ENCODE measurements around the gene COLGALT1. TPM values are rescaled to one million over a fixed set of nuclear protein-coding genes. Genes with fewer than 3 reads are reported as not detected.
"Not testable (repeated sequence)": the region's sequence is repeated elsewhere in the genome, so short reads cannot be mapped to it uniquely, and the experiment has no call there.

The COLGALT1 gene
- polyA plus RNA-seq, 1 donor from 2014 or later = 11.5 TPM

DNA sequence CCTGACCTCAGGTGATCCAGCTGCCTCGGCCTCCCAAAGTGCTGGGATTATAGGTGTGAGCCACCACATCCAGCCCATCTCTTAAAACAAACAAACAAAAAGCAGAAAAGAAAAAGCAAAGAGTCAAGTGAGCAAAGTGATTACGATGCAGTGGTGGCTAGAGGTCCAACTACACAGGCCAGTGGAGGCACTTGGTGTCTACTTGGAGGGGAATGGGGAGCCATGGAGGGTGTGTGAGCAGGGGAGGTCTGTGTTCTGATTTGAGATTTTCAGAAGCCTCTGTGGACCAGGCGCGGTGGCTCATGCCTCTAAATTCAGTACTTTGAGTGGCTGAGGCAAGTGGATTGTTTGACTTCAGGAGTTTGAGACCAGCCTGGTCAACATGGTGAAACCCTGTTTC is 6.6 kb downstream of the COLGALT1 start:
- peak overlapping the region in 2 of 3 donors; percentile 23 to 43 for H3K27ac Mint-ChIP-seq
- H3K36me3 Mint-ChIP-seq = peaks cover 2% of the 10 kb centered on the region
- no peak overlapping the region for H3K4me3 Mint-ChIP-seq
- H3K9me3 Mint-ChIP-seq = no peaks in the 10 kb centered on the region
- peaks cover 3 to 5% (median 4%) of the 10 kb centered on the region in 3 donors for H3K4me1 Mint-ChIP-seq
- H3K27me3 Mint-ChIP-seq = no peaks in the 10 kb centered on the region

DNA sequence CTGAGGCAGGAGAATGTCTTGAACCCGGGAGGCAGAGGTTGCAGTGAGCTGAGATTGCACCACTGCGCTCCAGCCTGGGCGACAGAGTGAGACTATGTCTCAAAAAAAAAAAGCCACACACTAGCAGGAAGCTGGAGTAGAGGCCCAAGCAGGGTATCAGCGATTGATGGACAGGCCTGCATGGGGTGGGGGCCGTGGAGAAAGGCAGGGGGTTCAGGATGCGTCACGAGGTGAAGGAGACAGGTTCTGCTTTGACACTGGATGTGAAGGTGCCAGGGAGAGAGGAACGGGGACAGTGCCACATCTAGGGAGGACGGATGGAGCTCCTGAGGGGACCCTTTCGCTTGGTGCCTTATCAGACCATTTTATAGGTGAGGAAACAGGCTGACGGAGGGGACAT is 7.1 kb downstream of the COLGALT1 start:
- peaks cover 3 to 5% (median 4%) of the 10 kb centered on the region in 3 donors for H3K4me1 Mint-ChIP-seq
- H3K36me3 Mint-ChIP-seq = peaks cover 2% of the 10 kb centered on the region
- no peaks in the 10 kb centered on the region for H3K27me3 Mint-ChIP-seq
- H3K9me3 Mint-ChIP-seq = no peaks in the 10 kb centered on the region
- H3K27ac Mint-ChIP-seq = no peak overlapping the region
- H3K4me3 Mint-ChIP-seq = peak overlapping the region in 1 of 4 donors; percentile 17

DNA sequence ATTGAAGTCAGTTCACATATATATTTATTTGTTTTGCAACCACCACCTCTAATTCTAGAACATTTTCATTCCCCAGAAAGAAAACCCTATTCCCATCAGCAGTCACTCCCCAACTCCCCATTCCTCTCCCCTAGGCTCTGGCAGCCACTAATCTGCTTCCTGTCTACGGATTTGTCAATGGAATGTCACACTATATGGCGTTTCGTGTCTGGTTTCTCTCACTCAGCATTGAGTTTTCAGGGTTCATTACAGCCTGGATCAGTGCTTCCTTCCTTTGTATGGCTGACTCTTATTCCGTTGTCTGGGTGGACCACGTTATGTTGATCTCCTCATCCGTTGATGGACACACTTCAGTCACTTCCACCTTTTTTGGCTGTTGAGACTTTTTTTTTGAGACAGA is 9.3 kb downstream of the COLGALT1 start:
- Mint-ChIP-seq H3K4me1 (peaks cover 4 to 5% (median 5%) of the 10 kb centered on the region in 3 donors), H3K27ac (peak overlapping the region in 1 of 3 donors; percentile 78), H3K36me3 (peaks cover 2% of the 10 kb centered on the region), H3K9me3 (no peaks in the 10 kb centered on the region), H3K4me3 (no peak overlapping the region), H3K27me3 (no peaks in the 10 kb centered on the region)

DNA sequence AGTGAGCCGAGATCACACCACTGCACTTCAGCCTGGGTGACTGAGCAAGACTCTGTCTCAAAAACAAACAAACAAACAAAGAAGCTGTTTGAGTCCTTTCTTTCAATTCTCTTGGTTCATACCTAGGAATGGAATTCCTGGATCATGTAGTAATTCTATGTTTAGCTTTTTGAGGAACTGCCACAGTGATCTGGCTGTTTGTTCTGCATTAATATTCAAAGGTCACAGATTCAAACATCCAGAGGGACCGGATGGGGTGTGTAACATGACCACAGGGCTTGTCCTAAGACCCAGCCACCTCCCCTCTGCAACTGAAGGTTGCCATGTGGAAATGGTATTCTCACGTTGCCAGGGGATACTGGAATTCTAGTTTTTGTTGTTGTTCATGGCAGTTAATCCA is 10.2 kb downstream of the COLGALT1 start:
- H3K4me1 Mint-ChIP-seq = peaks cover 0 to 1% (median 0%) of the 10 kb centered on the region in 3 donors
- H3K9me3 Mint-ChIP-seq = no peaks in the 10 kb centered on the region
- no peaks in the 10 kb centered on the region for H3K27me3 Mint-ChIP-seq
- no peak overlapping the region for H3K27ac Mint-ChIP-seq
- no peaks in the 10 kb centered on the region for H3K36me3 Mint-ChIP-seq
- no peak overlapping the region for H3K4me3 Mint-ChIP-seq

DNA sequence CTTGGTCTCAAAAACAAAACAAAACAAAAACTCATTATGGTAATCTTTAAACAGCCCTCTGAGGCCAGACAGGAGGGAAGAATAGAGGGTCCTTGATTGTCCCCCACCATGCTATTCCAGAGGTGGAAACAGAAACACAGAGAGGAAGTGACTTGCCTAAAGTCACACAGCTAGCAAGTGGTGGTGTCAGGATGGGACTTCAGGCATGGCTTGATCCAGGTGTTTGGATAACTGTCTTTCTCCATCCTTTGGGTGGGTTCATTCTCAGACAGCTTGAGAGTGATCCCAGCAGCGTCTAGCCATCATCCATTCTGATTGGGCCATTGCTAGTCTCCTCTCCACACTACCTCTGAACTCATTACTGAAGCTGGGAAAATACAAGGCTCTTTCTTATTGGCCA is 12.5 kb downstream of the COLGALT1 start:
- Mint-ChIP-seq H3K27me3 (no peaks in the 10 kb centered on the region), H3K36me3 (peaks cover 2% of the 10 kb centered on the region), H3K4me1 (peaks cover 0 to 3% (median 0%) of the 10 kb centered on the region in 3 donors), H3K9me3 (no peaks in the 10 kb centered on the region), H3K4me3 (no peak overlapping the region), H3K27ac (no peak overlapping the region)

DNA sequence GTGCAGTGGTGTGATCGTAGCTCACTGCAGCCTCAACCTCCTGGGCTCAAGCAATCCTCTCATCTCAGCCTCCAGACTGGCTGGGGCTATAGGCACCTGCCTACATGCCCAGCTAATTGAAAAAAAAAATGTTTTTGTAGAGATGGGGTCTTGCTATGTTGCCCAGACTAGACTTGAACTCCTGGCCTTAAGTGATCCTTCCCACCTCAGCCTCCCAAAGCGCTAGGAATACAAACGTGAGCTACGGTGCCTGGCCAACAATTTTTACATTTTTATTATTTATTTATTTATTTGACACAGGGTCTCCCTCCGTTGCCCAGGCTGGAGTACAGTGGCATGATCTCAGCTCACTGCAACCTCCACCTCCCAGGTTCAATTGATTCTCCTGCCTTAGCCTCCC is 14.8 kb downstream of the COLGALT1 start:
- H3K36me3 Mint-ChIP-seq, H3K4me1 Mint-ChIP-seq, H3K27me3 Mint-ChIP-seq, H3K27ac Mint-ChIP-seq, H3K4me3 Mint-ChIP-seq, H3K9me3 Mint-ChIP-seq: not testable (repeated sequence)

DNA sequence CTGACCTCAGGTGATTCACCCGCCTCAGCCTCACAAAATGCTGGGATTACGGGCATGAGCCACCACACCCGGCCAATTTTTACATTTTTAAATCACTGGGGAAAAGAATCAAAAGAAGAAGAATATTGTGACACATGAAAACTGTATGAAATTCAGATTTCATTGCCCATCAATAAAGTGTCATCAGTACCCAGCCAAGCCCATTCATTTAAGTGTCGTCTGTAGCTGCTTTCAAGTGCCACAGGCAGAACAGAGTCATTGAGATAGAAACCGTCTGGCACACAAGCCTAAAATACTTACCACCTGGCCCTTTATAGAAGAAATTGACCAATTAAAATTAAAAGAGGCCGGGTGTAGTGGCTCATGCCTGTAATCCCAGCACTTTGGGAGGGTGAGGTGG is 15.3 kb downstream of the COLGALT1 start:
- Mint-ChIP-seq H3K27ac (no peak overlapping the region), H3K27me3 (no peaks in the 10 kb centered on the region), H3K9me3 (no peaks in the 10 kb centered on the region), H3K36me3 (peaks cover 2% of the 10 kb centered on the region), H3K4me3 (no peak overlapping the region), H3K4me1 (peaks cover 0 to 6% (median 2%) of the 10 kb centered on the region in 3 donors)

DNA sequence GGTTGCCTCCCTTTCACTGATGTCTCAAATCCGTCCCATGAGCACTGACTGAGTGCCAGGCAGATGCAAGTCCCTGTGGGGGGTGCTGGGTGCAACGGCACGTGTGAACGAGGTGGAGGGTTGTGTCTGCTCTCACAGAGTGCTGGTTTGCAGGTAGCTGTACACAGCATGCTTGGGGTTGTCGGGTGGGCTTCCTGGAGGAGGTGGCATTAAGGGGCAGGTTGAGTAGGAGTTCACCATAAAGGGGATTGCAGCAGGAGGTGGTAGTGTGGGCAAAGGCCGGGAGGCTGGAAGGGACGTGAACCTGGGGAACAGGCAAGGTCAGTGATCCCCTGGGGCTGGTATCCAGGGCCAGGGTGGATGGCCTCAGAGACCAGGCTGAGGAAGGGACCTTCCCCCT is 17.2 kb downstream of the COLGALT1 start:
- H3K36me3 Mint-ChIP-seq = peaks cover 2% of the 10 kb centered on the region
- H3K9me3 Mint-ChIP-seq = no peaks in the 10 kb centered on the region
- peaks cover 0 to 6% (median 2%) of the 10 kb centered on the region in 3 donors for H3K4me1 Mint-ChIP-seq
- H3K27ac Mint-ChIP-seq = peak overlapping the region in 1 of 3 donors; percentile 71
- no peaks in the 10 kb centered on the region for H3K27me3 Mint-ChIP-seq
- H3K4me3 Mint-ChIP-seq = no peak overlapping the region

DNA sequence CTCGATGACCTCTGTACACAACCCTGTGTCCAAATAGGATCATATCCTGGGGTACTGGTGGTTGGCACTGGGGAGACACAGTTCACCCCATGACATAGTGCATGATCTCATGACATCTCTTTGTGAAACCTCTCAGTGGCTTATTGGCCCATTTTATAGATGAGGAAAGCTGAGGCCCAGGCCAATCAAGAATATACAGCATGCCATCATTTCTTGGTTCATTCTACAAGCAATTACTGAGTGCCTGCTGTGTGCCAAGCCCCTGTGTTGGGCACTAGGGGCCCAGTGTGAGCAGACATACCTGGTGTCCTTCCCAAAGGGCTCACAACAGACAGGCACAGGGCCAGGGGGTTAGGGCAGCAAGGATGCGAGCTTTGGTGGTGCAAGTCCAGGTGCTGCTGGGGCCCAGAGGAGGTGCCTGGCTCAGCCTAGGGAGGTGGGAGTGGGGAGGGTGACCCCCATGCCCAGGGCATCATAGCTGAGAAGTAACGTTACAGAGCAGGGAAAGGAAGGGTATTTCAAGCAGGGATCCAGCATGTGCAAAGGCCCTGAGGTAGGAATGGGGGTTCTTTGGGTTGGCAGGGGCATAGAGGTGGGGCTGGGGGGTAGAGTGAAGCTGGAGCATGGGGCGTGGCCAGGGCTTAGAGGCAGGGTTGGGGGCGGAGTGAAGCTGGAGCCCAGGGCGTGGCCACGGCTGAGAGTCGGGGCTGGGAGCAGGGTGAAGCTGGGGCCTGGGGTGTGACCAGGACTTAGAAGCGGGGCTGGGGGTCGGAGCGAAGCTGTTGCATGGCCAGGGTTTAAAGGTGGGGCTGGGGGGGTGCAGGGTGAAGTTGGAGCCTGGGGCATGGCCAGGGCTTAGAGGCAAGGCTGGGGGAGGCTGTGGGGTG is 20.7 kb downstream of the COLGALT1 start:
- Mint-ChIP-seq H3K27ac (no peak overlapping the region), H3K4me3 (no peak overlapping the region), H3K4me1 (peaks cover 0 to 10% (median 5%) of the 10 kb centered on the region in 3 donors), H3K36me3 (peaks cover 4% of the 10 kb centered on the region), H3K9me3 (peaks cover 0 to 2% (median 0%) of the 10 kb centered on the region in 3 donors), H3K27me3 (no peaks in the 10 kb centered on the region)

DNA sequence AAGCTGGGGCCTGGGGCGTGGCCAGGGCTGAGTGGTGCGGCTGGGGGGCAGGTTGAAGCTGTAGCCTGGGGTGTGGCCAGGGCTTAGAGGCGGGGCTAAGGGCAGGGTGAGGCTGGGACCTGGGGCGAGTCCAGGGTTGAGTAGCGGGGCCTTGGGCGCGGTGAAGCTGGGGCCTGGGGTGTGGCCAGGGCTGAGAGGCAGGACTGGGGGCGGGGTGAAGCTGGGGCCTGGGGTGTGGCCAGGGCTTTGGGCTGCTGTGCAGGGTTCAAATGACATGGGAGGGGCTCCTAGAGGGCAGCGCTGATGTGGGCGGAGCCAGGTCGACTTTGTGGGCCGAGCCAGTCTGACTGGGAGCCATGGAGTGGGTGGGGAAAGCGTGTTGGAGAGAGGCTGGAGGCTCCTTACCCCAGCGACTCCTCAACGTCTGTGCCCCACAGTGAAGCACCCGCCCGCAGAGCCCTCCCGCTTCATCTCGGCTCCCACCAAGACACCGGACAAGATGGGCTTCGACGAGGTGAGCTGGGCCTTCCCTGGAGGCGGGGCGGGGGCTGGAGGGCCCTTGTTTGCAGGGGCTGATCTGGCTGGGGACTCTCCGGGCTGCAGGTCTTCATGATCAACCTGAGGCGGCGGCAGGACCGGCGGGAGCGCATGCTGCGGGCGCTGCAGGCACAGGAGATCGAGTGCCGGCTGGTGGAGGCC is 21.5 kb downstream of the COLGALT1 start:
- H3K4me3 Mint-ChIP-seq = no peak overlapping the region
- H3K27ac Mint-ChIP-seq = no peak overlapping the region
- peaks cover 0 to 2% (median 0%) of the 10 kb centered on the region in 3 donors for H3K9me3 Mint-ChIP-seq
- peaks cover 0 to 10% (median 5%) of the 10 kb centered on the region in 3 donors for H3K4me1 Mint-ChIP-seq
- peaks cover 4% of the 10 kb centered on the region for H3K36me3 Mint-ChIP-seq
- no peaks in the 10 kb centered on the region for H3K27me3 Mint-ChIP-seq

DNA sequence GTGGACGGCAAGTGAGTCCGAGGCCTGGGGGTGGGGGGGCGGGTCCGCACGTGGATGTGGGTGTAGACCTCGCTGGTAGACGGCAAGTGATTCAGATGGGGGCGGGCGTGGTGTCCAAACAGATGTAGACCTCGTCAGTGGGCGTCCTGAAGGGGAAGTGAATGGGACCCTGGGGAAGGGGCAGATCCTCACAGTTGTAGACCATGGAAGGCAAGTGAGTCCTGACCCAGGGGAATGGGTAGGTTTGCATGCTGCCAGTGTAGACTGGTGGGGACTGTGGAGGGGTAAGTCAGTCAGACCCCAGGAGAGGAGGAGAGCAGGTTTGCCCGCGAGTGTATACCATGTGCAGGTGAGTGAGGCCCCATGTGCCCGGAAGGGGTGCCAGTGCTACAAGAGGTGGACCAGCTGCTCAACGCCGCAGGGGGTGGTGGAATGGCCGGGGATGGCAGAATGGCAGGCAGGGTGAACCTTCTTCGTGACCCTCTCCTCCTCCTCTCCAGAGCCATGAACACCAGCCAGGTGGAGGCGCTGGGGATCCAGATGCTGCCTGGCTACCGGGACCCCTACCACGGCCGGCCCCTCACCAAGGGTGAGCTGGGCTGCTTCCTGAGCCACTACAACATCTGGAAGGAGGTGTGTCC is 22.1 kb downstream of the COLGALT1 start:
- Mint-ChIP-seq H3K36me3 (peaks cover 4% of the 10 kb centered on the region), H3K9me3 (peaks cover 0 to 2% (median 0%) of the 10 kb centered on the region in 3 donors), H3K27ac (no peak overlapping the region), H3K27me3 (no peaks in the 10 kb centered on the region), H3K4me3 (no peak overlapping the region), H3K4me1 (peaks cover 0 to 9% (median 5%) of the 10 kb centered on the region in 3 donors)

DNA sequence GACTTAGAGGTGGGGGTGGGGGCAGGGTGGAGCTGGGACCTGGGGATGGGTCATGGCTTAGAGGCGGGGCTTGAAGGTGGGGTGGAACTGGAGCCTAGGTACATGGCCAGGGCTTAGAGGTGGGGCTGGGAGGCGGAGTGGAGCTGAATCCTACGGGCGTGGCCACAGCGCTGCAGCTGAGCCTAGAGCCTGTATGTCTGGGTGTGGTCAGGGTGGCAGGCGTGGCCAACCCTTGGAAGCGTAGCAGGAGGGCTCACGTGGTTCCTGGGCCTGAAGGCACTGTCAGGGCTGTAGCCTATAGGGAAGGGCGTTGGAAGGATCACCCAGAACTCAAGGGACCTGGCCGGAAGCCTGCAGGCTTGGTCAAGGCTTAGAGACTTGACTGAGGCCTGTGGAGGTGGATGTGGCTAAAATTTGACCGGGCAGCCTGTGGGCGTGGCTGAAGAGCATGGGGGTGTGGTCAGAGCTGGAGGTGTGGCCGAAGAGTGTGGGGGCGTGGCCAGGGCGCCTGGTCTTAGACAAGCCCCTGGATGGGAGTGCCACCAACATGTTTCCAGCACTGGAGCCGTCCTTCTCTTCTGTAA is 24.3 kb downstream of the COLGALT1 start:
- peaks cover 0 to 2% (median 0%) of the 10 kb centered on the region in 3 donors for H3K9me3 Mint-ChIP-seq
- H3K4me3 Mint-ChIP-seq = peak overlapping the region in 1 of 4 donors; percentile 79
- H3K27me3 Mint-ChIP-seq = no peaks in the 10 kb centered on the region
- H3K27ac Mint-ChIP-seq = peak overlapping the region in 1 of 3 donors; percentile 27
- peaks cover 0 to 9% (median 3%) of the 10 kb centered on the region in 3 donors for H3K4me1 Mint-ChIP-seq
- peaks cover 4% of the 10 kb centered on the region for H3K36me3 Mint-ChIP-seq

DNA sequence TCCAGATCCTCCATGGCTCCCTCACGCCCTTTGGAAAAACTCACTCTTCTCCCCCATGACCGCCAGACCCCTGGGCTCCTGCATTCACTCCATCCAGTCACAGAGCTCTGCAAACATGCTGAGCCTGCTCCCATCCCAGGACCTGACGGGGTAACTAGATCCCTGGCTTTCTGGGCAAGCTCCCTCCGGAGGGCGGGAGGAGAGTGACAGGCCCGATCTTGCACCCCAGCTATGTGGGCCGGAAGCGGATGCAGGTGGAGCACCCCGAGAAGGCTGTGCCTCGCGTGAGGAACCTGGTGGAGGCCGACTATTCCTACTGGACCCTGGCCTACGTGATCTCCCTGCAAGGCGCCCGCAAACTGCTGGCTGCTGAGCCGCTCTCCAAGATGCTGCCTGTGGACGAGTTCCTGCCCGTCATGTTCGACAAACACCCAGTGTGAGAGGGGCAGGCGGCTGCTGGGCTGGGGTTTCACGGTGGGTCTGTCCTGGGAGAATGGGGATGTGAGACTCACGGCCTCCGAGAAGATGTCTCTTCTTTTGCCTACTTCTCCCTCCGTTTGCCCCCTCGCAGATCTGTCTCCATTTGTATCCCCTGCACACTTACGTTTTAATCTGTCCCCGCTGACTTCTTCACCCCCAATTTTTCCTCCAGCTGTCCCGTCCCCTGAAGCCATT is 25.2 kb downstream of the COLGALT1 start:
- Mint-ChIP-seq H3K27me3 (no peaks in the 10 kb centered on the region), H3K4me1 (peaks cover 0 to 9% (median 3%) of the 10 kb centered on the region in 3 donors), H3K4me3 (peak overlapping the region in 1 of 4 donors; percentile 32), H3K36me3 (peaks cover 4% of the 10 kb centered on the region), H3K9me3 (peaks cover 0 to 2% (median 0%) of the 10 kb centered on the region in 3 donors), H3K27ac (peak overlapping the region in 1 of 3 donors; percentile 86)

DNA sequence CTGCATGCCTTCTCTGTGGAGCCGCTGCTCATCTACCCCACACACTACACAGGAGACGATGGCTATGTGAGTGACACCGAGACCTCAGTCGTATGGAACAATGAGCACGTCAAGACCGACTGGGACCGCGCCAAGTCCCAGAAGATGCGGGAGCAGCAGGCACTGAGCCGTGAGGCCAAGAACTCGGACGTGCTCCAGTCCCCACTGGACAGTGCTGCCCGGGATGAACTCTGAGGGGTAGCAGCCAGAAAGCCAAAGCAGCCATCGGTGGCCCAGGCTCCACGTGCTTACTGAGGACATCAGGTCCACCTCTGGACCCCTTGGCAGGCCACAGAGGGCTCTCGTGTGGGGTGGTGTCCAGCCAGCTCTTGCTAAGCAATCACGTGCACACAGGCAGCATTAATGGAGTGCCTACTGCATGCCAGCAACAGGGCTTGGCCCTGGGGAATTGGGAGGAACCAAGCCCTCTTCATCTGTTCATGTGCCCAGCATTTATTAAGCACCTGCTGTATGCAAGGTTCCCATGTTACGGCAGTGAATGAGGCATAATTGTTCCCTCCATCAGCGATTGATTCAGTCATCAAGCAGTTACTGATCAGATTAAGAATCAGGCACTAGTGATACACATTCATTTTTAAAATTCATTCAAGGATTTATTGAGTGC is 25.9 kb downstream of the COLGALT1 start:
- Mint-ChIP-seq H3K36me3 (peaks cover 4% of the 10 kb centered on the region), H3K27ac (no peak overlapping the region), H3K27me3 (no peaks in the 10 kb centered on the region), H3K4me1 (peaks cover 0 to 9% (median 3%) of the 10 kb centered on the region in 3 donors), H3K4me3 (no peak overlapping the region), H3K9me3 (peaks cover 0 to 2% (median 0%) of the 10 kb centered on the region in 3 donors)
